Activated CD4-positive, alpha-beta memory T cell treated with anti-CD3 and anti-CD28 coated beads, Interleukin-2, amount 10 ng/mL, durations not matched to agents 7 days and 5 days (primary cell): ENCODE measurements around the gene USP9X. TPM values are rescaled to one million over a fixed set of nuclear protein-coding genes. Genes with fewer than 3 reads are reported as not detected.

Experiments
- total RNA-seq, 2 experiments: library from RNA; stranded (reverse); gene quantifications; one replicate each; pipeline ENCODE4 v1.2.3, GENCODE V29; 2021

Gene USP9X
- total RNA-seq, 2 experiments from 2014 or later, result 43.9 to 45.9 TPM

Other genes starting within 250 kb of the USP9X start
- gene DDX3X, start 248.7 kb downstream of the USP9X start, total RNA-seq, result 100 to 1,000 TPM; 224 to 225 TPM